Measurements from ENCODE around the gene GABRR2.

GABRR2 gene

DNA sequence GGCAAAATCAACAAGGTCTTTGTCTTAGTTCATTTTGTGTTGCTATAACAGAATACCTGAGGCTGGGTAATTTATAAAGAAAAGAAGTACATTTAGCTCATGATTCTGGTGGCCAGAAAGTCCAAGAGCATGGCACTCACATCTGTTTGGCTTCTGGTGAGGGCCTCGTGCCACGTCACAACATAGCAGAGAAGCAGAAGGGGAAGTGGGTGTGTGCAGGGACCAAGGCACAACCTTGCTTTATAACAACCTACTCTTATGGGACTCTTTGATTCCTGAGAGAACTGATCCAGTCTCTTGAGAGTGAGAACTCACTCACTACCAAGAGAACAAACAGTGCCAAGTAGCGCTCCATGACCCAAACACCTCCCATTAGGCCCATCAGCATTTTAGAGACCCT is 25.4 kb downstream of the GABRR2 start:
- no peak for ATAC-seq

DNA sequence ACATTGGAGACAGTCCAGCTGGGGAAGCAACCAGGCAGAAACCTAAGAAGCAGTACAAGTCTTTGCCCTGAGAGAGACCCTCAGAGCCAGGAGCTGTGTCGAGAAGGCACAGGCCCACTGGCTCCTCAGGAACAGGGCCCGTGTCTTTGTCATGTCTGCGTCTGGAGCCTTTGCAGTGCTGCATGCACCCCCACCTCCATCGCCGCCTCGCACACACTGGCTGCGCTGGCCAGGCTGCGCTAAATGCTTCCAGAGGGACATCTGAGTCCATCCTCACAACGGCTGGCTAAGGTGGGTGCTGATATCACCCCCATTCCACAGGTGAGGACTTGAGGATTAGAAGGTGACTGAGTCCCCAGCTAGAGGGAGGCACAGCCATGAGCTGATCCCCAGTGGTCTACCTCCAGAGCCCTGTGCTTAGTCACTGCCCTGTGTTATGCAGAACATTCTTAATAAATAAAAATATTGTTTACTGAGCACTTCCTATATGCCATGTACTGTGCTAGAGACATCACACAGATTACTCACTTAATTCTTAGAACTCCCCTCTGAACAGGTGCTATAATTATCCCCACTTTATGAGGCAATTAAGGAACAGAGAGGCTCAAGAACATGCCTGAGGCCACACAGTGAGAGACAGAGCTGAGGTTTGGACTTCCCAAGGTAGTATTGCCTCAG is 27.6 kb downstream of the GABRR2 start:
- no peak for ATAC-seq
- TF ChIP-seq, protein P1, sequence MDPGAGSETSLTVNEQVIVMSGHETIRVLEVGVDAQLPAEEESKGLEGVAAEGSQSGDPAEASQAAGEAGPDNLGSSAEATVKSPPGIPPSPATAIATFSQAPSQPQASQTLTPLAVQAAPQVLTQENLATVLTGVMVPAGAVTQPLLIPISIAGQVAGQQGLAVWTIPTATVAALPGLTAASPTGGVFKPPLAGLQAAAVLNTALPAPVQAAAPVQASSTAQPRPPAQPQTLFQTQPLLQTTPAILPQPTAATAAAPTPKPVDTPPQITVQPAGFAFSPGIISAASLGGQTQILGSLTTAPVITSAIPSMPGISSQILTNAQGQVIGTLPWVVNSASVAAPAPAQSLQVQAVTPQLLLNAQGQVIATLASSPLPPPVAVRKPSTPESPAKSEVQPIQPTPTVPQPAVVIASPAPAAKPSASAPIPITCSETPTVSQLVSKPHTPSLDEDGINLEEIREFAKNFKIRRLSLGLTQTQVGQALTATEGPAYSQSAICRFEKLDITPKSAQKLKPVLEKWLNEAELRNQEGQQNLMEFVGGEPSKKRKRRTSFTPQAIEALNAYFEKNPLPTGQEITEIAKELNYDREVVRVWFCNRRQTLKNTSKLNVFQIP (CRISPR knock-in tag; IDR thresholded peaks at IDR 0.05; ENCODE audit: borderline replicate concordance, low read depth) = no peak
- no peak for TF ChIP-seq SNAI2 (CRISPR knock-in tag; IDR thresholded peaks at IDR 0.05)
- TF ChIP-seq, protein P2, sequence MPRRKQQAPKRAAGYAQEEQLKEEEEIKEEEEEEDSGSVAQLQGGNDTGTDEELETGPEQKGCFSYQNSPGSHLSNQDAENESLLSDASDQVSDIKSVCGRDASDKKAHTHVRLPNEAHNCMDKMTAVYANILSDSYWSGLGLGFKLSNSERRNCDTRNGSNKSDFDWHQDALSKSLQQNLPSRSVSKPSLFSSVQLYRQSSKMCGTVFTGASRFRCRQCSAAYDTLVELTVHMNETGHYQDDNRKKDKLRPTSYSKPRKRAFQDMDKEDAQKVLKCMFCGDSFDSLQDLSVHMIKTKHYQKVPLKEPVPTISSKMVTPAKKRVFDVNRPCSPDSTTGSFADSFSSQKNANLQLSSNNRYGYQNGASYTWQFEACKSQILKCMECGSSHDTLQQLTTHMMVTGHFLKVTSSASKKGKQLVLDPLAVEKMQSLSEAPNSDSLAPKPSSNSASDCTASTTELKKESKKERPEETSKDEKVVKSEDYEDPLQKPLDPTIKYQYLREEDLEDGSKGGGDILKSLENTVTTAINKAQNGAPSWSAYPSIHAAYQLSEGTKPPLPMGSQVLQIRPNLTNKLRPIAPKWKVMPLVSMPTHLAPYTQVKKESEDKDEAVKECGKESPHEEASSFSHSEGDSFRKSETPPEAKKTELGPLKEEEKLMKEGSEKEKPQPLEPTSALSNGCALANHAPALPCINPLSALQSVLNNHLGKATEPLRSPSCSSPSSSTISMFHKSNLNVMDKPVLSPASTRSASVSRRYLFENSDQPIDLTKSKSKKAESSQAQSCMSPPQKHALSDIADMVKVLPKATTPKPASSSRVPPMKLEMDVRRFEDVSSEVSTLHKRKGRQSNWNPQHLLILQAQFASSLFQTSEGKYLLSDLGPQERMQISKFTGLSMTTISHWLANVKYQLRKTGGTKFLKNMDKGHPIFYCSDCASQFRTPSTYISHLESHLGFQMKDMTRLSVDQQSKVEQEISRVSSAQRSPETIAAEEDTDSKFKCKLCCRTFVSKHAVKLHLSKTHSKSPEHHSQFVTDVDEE (CRISPR knock-in tag; IDR thresholded peaks at IDR 0.05) = no peak
- no peak for TF ChIP-seq ISL1 (CRISPR knock-in tag; IDR thresholded peaks at IDR 0.05)
- TF ChIP-seq, protein P3, sequence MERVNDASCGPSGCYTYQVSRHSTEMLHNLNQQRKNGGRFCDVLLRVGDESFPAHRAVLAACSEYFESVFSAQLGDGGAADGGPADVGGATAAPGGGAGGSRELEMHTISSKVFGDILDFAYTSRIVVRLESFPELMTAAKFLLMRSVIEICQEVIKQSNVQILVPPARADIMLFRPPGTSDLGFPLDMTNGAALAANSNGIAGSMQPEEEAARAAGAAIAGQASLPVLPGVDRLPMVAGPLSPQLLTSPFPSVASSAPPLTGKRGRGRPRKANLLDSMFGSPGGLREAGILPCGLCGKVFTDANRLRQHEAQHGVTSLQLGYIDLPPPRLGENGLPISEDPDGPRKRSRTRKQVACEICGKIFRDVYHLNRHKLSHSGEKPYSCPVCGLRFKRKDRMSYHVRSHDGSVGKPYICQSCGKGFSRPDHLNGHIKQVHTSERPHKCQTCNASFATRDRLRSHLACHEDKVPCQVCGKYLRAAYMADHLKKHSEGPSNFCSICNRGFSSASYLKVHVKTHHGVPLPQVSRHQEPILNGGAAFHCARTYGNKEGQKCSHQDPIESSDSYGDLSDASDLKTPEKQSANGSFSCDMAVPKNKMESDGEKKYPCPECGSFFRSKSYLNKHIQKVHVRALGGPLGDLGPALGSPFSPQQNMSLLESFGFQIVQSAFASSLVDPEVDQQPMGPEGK (CRISPR knock-in tag; IDR thresholded peaks at IDR 0.05; ENCODE audit: borderline replicate concordance) = no peak
- TF ChIP-seq, protein P4, sequence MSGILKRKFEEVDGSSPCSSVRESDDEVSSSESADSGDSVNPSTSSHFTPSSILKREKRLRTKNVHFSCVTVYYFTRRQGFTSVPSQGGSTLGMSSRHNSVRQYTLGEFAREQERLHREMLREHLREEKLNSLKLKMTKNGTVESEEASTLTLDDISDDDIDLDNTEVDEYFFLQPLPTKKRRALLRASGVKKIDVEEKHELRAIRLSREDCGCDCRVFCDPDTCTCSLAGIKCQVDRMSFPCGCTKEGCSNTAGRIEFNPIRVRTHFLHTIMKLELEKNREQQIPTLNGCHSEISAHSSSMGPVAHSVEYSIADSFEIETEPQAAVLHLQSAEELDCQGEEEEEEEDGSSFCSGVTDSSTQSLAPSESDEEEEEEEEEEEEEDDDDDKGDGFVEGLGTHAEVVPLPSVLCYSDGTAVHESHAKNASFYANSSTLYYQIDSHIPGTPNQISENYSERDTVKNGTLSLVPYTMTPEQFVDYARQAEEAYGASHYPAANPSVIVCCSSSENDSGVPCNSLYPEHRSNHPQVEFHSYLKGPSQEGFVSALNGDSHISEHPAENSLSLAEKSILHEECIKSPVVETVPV (CRISPR knock-in tag; IDR thresholded peaks at IDR 0.05) = no peak
- TF ChIP-seq ZNF8 (CRISPR knock-in tag; IDR thresholded peaks at IDR 0.05) = no peak
- TF ChIP-seq ZFP3 (CRISPR knock-in tag; IDR thresholded peaks at IDR 0.05) = no peak
- TF ChIP-seq ZC3H10 (CRISPR knock-in tag; IDR thresholded peaks at IDR 0.05) = no peak
- no peak for TF ChIP-seq PPARA (CRISPR knock-in tag; IDR thresholded peaks at IDR 0.05; ENCODE audit: borderline replicate concordance)
- no peak for TF ChIP-seq OSR1 (CRISPR knock-in tag; IDR thresholded peaks at IDR 0.05)
- no peak for TF ChIP-seq ARNTL (CRISPR knock-in tag; IDR thresholded peaks at IDR 0.05; ENCODE audit: borderline replicate concordance, low read depth)
- no peak for TF ChIP-seq GLIS3 (CRISPR knock-in tag; IDR thresholded peaks at IDR 0.05)
- no peak for TF ChIP-seq BACH2 (CRISPR knock-in tag; IDR thresholded peaks at IDR 0.05; ENCODE audit: borderline replicate concordance)

More for the DNA sequence above, 25.4 kb downstream of the GABRR2 start:
- TF ChIP-seq ZNF70 (CRISPR knock-in tag; IDR thresholded peaks at IDR 0.05) = no peak
- TF ChIP-seq, protein P2 (CRISPR knock-in tag; IDR thresholded peaks at IDR 0.05) = no peak
- no peak for TF ChIP-seq ZC3H10 (CRISPR knock-in tag; IDR thresholded peaks at IDR 0.05)
- TF ChIP-seq CSDC2 (CRISPR knock-in tag; IDR thresholded peaks at IDR 0.05) = no peak
- TF ChIP-seq, protein P3 (CRISPR knock-in tag; IDR thresholded peaks at IDR 0.05; ENCODE audit: borderline replicate concordance) = no peak
- no peak for TF ChIP-seq ARNTL (CRISPR knock-in tag; IDR thresholded peaks at IDR 0.05; ENCODE audit: borderline replicate concordance, low read depth)
- no peak for TF ChIP-seq ISL1 (CRISPR knock-in tag; IDR thresholded peaks at IDR 0.05)
- no peak for TF ChIP-seq GLIS3 (CRISPR knock-in tag; IDR thresholded peaks at IDR 0.05)
- TF ChIP-seq, protein P4 (CRISPR knock-in tag; IDR thresholded peaks at IDR 0.05) = no peak
- TF ChIP-seq ZFP3 (CRISPR knock-in tag; IDR thresholded peaks at IDR 0.05) = no peak
- TF ChIP-seq ZNF565 (CRISPR knock-in tag; conservative IDR thresholded peaks at IDR 0.05; ENCODE audit: low read depth) = no peak
- no peak for TF ChIP-seq ESRRG (CRISPR knock-in tag; IDR thresholded peaks at IDR 0.05)
- no peak for TF ChIP-seq TOX (CRISPR knock-in tag; IDR thresholded peaks at IDR 0.05; ENCODE audit: borderline replicate concordance)
- TF ChIP-seq OSR1 (CRISPR knock-in tag; IDR thresholded peaks at IDR 0.05) = no peak
- TF ChIP-seq PPARA (CRISPR knock-in tag; IDR thresholded peaks at IDR 0.05; ENCODE audit: borderline replicate concordance) = no peak
- no peak for TF ChIP-seq ZNF8 (CRISPR knock-in tag; IDR thresholded peaks at IDR 0.05)
